Measurements from ENCODE around the gene ALKBH5.

The ALKBH5 gene

GRCh38 chr17:18229771-18230170 is 46.1 kb downstream of the ALKBH5 start:
- DNase-seq (ENCODE audit: extremely low read depth, insufficient read length): no peak
- Histone ChIP-seq H3K27me3 (replicated peaks; ENCODE audit: control insufficient read depth, insufficient read depth, low read length) (no peaks in the 10 kb centered on the region), H3K36me3 (ENCODE audit: control insufficient read depth, insufficient read depth, low read length) (no peaks in the 10 kb centered on the region), H3K4me3 (replicated peaks; ENCODE audit: low read depth, low read length) (no peak overlapping the region)
- no peak for TF ChIP-seq CTCF (IDR thresholded peaks at IDR 0.05; ENCODE audit: insufficient read depth, low read length, poor library complexity, severe bottlenecking)

- Histone ChIP-seq H3K4me3 (replicated peaks; ENCODE audit: low read depth, low read length) (no peak overlapping the region), H3K36me3 (ENCODE audit: control insufficient read depth, insufficient read depth, low read length) (no peaks in the 10 kb centered on the region), H3K27me3 (replicated peaks; ENCODE audit: control insufficient read depth, insufficient read depth, low read length) (no peaks in the 10 kb centered on the region)
- no peak for DNase-seq (ENCODE audit: extremely low read depth, insufficient read length)
- TF ChIP-seq CTCF (IDR thresholded peaks at IDR 0.05; ENCODE audit: insufficient read depth, low read length, poor library complexity, severe bottlenecking): no peak
Measured at GRCh38 chr17:18230288-18231141, 46.9 kb downstream of the ALKBH5 start.

- TF ChIP-seq CTCF (IDR thresholded peaks at IDR 0.05; ENCODE audit: insufficient read depth, low read length, poor library complexity, severe bottlenecking): no peak
- no peak overlapping the region for H3K4me3 ChIP-seq (replicated peaks; ENCODE audit: low read depth, low read length)
- no peaks in the 10 kb centered on the region for H3K27me3 ChIP-seq (replicated peaks; ENCODE audit: control insufficient read depth, insufficient read depth, low read length)
- no peaks in the 10 kb centered on the region for H3K36me3 ChIP-seq (ENCODE audit: control insufficient read depth, insufficient read depth, low read length)
- DNase-seq (ENCODE audit: extremely low read depth, insufficient read length): no peak
Measured at GRCh38 chr17:18231164-18231563, 47.5 kb downstream of the ALKBH5 start.

GRCh38 chr17:18233803-18234518 is 50.3 kb downstream of the ALKBH5 start:
- no peak for TF ChIP-seq CTCF (IDR thresholded peaks at IDR 0.05; ENCODE audit: insufficient read depth, low read length, poor library complexity, severe bottlenecking)
- H3K4me3 ChIP-seq (replicated peaks; ENCODE audit: low read depth, low read length): no peak overlapping the region
- no peaks in the 10 kb centered on the region for H3K27me3 ChIP-seq (replicated peaks; ENCODE audit: control insufficient read depth, insufficient read depth, low read length)
- H3K36me3 ChIP-seq (ENCODE audit: control insufficient read depth, insufficient read depth, low read length): no peaks in the 10 kb centered on the region
- DNase-seq (ENCODE audit: extremely low read depth, insufficient read length): no peak

GRCh38 chr17:18234853-18235380 is 51.3 kb downstream of the ALKBH5 start:
- Histone ChIP-seq H3K36me3 (ENCODE audit: control insufficient read depth, insufficient read depth, low read length) (no peaks in the 10 kb centered on the region), H3K4me3 (replicated peaks; ENCODE audit: low read depth, low read length) (no peak overlapping the region), H3K27me3 (replicated peaks; ENCODE audit: control insufficient read depth, insufficient read depth, low read length) (no peaks in the 10 kb centered on the region)
- DNase-seq (ENCODE audit: extremely low read depth, insufficient read length): no peak
- no peak for TF ChIP-seq CTCF (IDR thresholded peaks at IDR 0.05; ENCODE audit: insufficient read depth, low read length, poor library complexity, severe bottlenecking)
